ENCODE results near the gene ACKR4.
"Not testable (repeated sequence)": the region's sequence is repeated elsewhere in the genome, so short reads cannot be mapped to it uniquely, and the experiment has no call there.

Gene ACKR4

GRCh38 chr3:132595014-132595413, 2.1 kb upstream of the ACKR4 start:
- DNase-seq: no peak

- DNase-seq: no peak
Observed at GRCh38 chr3:132596326-132596725, 744 bp upstream of the ACKR4 start.

GRCh38 chr3:132597660-132598059, 590 bp downstream of the ACKR4 start:
- no peak for DNase-seq

GRCh38 chr3:132598181-132598580, 1.1 kb downstream of the ACKR4 start:
- no peak for DNase-seq

GRCh38 chr3:132600614-132601013, 3.5 kb downstream of the ACKR4 start:
- not testable (repeated sequence) for DNase-seq

- no peak for DNase-seq
Observed at GRCh38 chr3:132605374-132605792, 8.3 kb downstream of the ACKR4 start.

GRCh38 chr3:132606085-132606484, 9.0 kb downstream of the ACKR4 start:
- DNase-seq: no peak

- DNase-seq: not testable (repeated sequence)
Observed at GRCh38 chr3:132606620-132607019, 9.6 kb downstream of the ACKR4 start.

- DNase-seq: not testable (repeated sequence)
Observed at GRCh38 chr3:132615301-132615700, 18.2 kb downstream of the ACKR4 start.

- DNase-seq: no peak
Observed at GRCh38 chr3:132615881-132616280, 18.8 kb downstream of the ACKR4 start.

- no peak for DNase-seq
Observed at GRCh38 chr3:132616780-132617179, 19.7 kb downstream of the ACKR4 start.

GRCh38 chr3:132622148-132622547, 25.1 kb downstream of the ACKR4 start:
- DNase-seq: no peak

- DNase-seq: no peak
Observed at GRCh38 chr3:132622761-132623160, 25.7 kb downstream of the ACKR4 start.

- no peak for DNase-seq
Observed at GRCh38 chr3:132623646-132624045, 26.6 kb downstream of the ACKR4 start.

GRCh38 chr3:132624790-132625189, 27.7 kb downstream of the ACKR4 start:
- no peak for DNase-seq

- DNase-seq: no peak
Observed at GRCh38 chr3:132625613-132626012, 28.5 kb downstream of the ACKR4 start.

GRCh38 chr3:132626955-132627354, 29.9 kb downstream of the ACKR4 start:
- no peak for DNase-seq

- DNase-seq: no peak
Observed at GRCh38 chr3:132628157-132628556, 31.1 kb downstream of the ACKR4 start.

- no peak for DNase-seq
Observed at GRCh38 chr3:132629928-132630327, 32.9 kb downstream of the ACKR4 start.

- DNase-seq: no peak
Observed at GRCh38 chr3:132630612-132631011, 33.5 kb downstream of the ACKR4 start.

- DNase-seq: no peak
Observed at GRCh38 chr3:132635052-132635451, 38.0 kb downstream of the ACKR4 start.

GRCh38 chr3:132637590-132637989, 40.5 kb downstream of the ACKR4 start:
- DNase-seq: no peak

- no peak for DNase-seq
Observed at GRCh38 chr3:132638706-132639105, 41.6 kb downstream of the ACKR4 start.

- DNase-seq: not testable (repeated sequence)
Observed at GRCh38 chr3:132641427-132641826, 44.4 kb downstream of the ACKR4 start.

- no peak for DNase-seq
Observed at GRCh38 chr3:132641837-132642538, 44.9 kb downstream of the ACKR4 start.

Data from CD4-positive, alpha-beta T cell treated with Interleukin-15 for 1 hour (primary cell).